Measurements from ENCODE around the gene LOXL1. TPM values are rescaled to one million over a fixed set of nuclear protein-coding genes. Genes with fewer than 3 reads are reported as not detected.

LOXL1 gene
- total and polyA plus RNA-seq, 3 donors from 2014 or later = 13.9 to 56.8 (median 14.9) TPM

GRCh38 chr15:73900095-73900712 is 26.1 kb upstream of the LOXL1 start:
- DNase-seq = no peak
- no peak overlapping the region for H3K4me3 ChIP-seq
- no peaks in the 10 kb centered on the region for H3K9me3 ChIP-seq
- no peak for TF ChIP-seq POLR2A (IDR thresholded peaks at IDR 0.05)
- H3K4me1 ChIP-seq = no peaks in the 10 kb centered on the region
- H3K27me3 ChIP-seq = no peaks in the 10 kb centered on the region
- H3K36me3 ChIP-seq (ENCODE audit: low read depth, missing control alignments) = no peaks in the 10 kb centered on the region
- H3K27ac ChIP-seq = no peak overlapping the region
- intact Hi-C loops (cut with DNase I; ENCODE audit: low total_unique reads) = no loop called here
- WGBS, 2 donors = 88 to 94% methylated on average over 8 to 10 of the region's 10 CpGs

GRCh38 chr15:73901126-73901810 is 25.0 kb upstream of the LOXL1 start:
- H3K4me3 ChIP-seq = no peak overlapping the region
- H3K27ac ChIP-seq = no peak overlapping the region
- intact Hi-C loops (cut with DNase I; ENCODE audit: low total_unique reads) = no loop called here
- no peak for DNase-seq
- no peaks in the 10 kb centered on the region for H3K27me3 ChIP-seq
- H3K36me3 ChIP-seq (ENCODE audit: low read depth, missing control alignments) = no peaks in the 10 kb centered on the region
- 86 to 96% methylated on average over 7 of the region's 7 CpGs for WGBS, 2 donors
- TF ChIP-seq, protein P1, sequence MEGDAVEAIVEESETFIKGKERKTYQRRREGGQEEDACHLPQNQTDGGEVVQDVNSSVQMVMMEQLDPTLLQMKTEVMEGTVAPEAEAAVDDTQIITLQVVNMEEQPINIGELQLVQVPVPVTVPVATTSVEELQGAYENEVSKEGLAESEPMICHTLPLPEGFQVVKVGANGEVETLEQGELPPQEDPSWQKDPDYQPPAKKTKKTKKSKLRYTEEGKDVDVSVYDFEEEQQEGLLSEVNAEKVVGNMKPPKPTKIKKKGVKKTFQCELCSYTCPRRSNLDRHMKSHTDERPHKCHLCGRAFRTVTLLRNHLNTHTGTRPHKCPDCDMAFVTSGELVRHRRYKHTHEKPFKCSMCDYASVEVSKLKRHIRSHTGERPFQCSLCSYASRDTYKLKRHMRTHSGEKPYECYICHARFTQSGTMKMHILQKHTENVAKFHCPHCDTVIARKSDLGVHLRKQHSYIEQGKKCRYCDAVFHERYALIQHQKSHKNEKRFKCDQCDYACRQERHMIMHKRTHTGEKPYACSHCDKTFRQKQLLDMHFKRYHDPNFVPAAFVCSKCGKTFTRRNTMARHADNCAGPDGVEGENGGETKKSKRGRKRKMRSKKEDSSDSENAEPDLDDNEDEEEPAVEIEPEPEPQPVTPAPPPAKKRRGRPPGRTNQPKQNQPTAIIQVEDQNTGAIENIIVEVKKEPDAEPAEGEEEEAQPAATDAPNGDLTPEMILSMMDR (IDR thresholded peaks at IDR 0.05) = no peak
- no peak for TF ChIP-seq POLR2A (IDR thresholded peaks at IDR 0.05)
- H3K4me1 ChIP-seq = no peaks in the 10 kb centered on the region
- no peaks in the 10 kb centered on the region for H3K9me3 ChIP-seq

- Histone ChIP-seq H3K4me3 (no peak overlapping the region), H3K27me3 (no peaks in the 10 kb centered on the region), H3K27ac (no peak overlapping the region), H3K4me1 (no peaks in the 10 kb centered on the region), H3K9me3 (no peaks in the 10 kb centered on the region), H3K36me3 (ENCODE audit: low read depth, missing control alignments) (no peaks in the 10 kb centered on the region)
- TF ChIP-seq, protein P1 (IDR thresholded peaks at IDR 0.05) = no peak
- TF ChIP-seq POLR2A (IDR thresholded peaks at IDR 0.05) = no peak
- WGBS, 2 donors = 82 to 89% methylated on average over 11 of the region's 11 CpGs
- intact Hi-C loops (cut with DNase I; ENCODE audit: low total_unique reads) = no loop called here
- no peak for DNase-seq
These were observed 23.9 kb upstream of the LOXL1 start for GRCh38 chr15:73902121-73903020.

- intact Hi-C loops (cut with DNase I; ENCODE audit: low total_unique reads) = no loop called here
These were observed 22.0 kb upstream of the LOXL1 start for GRCh38 chr15:73904026-73904815.

More at GRCh38 chr15:73904026-73904815, 22.0 kb upstream of the LOXL1 start:
- Histone ChIP-seq H3K4me3 (no peak overlapping the region), H3K9me3 (no peaks in the 10 kb centered on the region), H3K27ac (no peak overlapping the region), H3K4me1 (no peaks in the 10 kb centered on the region), H3K36me3 (ENCODE audit: low read depth, missing control alignments) (no peaks in the 10 kb centered on the region), H3K27me3 (no peaks in the 10 kb centered on the region)
- WGBS, 2 donors = 77 to 94% methylated on average over 9 of the region's 9 CpGs
- no peak for TF ChIP-seq POLR2A (IDR thresholded peaks at IDR 0.05)
- TF ChIP-seq, protein P1 (IDR thresholded peaks at IDR 0.05) = no peak
- no peak for DNase-seq

Data from testis (tissue), 3 donors.